Measurements from ENCODE around the gene ANKMY1.
"Not testable (repeated sequence)": the region's sequence is repeated elsewhere in the genome, so short reads cannot be mapped to it uniquely, and the experiment has no call there.

The ANKMY1 gene

GRCh38 chr2:240554767-240555493 is 2.9 kb downstream of the ANKMY1 start:
- DNase-seq (ENCODE audit: low spot score): no peak

- no peak for DNase-seq (ENCODE audit: low spot score)
These were observed 3.8 kb downstream of the ANKMY1 start for GRCh38 chr2:240553956-240554480.

GRCh38 chr2:240551811-240552210 is 6.0 kb downstream of the ANKMY1 start:
- DNase-seq (ENCODE audit: low spot score): no peak

GRCh38 chr2:240551288-240551687 is 6.5 kb downstream of the ANKMY1 start:
- no peak for DNase-seq (ENCODE audit: low spot score)

- DNase-seq (ENCODE audit: low spot score): no peak
These were observed 17.9 kb downstream of the ANKMY1 start for GRCh38 chr2:240539906-240540305.

GRCh38 chr2:240539101-240539500 is 18.7 kb downstream of the ANKMY1 start:
- not testable (repeated sequence) for DNase-seq (ENCODE audit: low spot score)

GRCh38 chr2:240538031-240538780 is 19.6 kb downstream of the ANKMY1 start:
- DNase-seq (ENCODE audit: low spot score): no peak

- DNase-seq (ENCODE audit: low spot score): no peak
These were observed 25.6 kb downstream of the ANKMY1 start for GRCh38 chr2:240532031-240532775.

- no peak for DNase-seq (ENCODE audit: low spot score)
These were observed 26.8 kb downstream of the ANKMY1 start for GRCh38 chr2:240531038-240531437.

GRCh38 chr2:240530181-240530580 is 27.6 kb downstream of the ANKMY1 start:
- DNase-seq (ENCODE audit: low spot score): no peak

- no peak for DNase-seq (ENCODE audit: low spot score)
These were observed 28.3 kb downstream of the ANKMY1 start for GRCh38 chr2:240529344-240529999.

- DNase-seq (ENCODE audit: low spot score): no peak
These were observed 29.3 kb downstream of the ANKMY1 start for GRCh38 chr2:240528406-240529040.

GRCh38 chr2:240527153-240527750 is 30.5 kb downstream of the ANKMY1 start:
- DNase-seq (ENCODE audit: low spot score): no peak

- DNase-seq (ENCODE audit: low spot score): no peak
These were observed 31.3 kb downstream of the ANKMY1 start for GRCh38 chr2:240526521-240526920.

GRCh38 chr2:240525802-240526201 is 32.0 kb downstream of the ANKMY1 start:
- no peak for DNase-seq (ENCODE audit: low spot score)

GRCh38 chr2:240524963-240525718 is 32.6 kb downstream of the ANKMY1 start:
- no peak for DNase-seq (ENCODE audit: low spot score)

- peak; percentile 12 for DNase-seq (ENCODE audit: low spot score)
These were observed 34.1 kb downstream of the ANKMY1 start for GRCh38 chr2:240523451-240524281.

- DNase-seq (ENCODE audit: low spot score): no peak
These were observed 35.4 kb downstream of the ANKMY1 start for GRCh38 chr2:240522406-240522805.

GRCh38 chr2:240521885-240522284 is 35.9 kb downstream of the ANKMY1 start:
- not testable (repeated sequence) for DNase-seq (ENCODE audit: low spot score)
